Smooth muscle cell (in vitro differentiated cells): ENCODE results near the gene IKZF1. TPM values are rescaled to one million over a fixed set of nuclear protein-coding genes. Genes with fewer than 3 reads are reported as not detected.

Source experiments
- DNase-seq: peaks from one replicate; lab custom pipeline; 2025; ENCODE audit not compliant: unreplicated experiment; lab: John Stamatoyannopoulos, UW
- H2AFZ ChIP-seq: fragments of 200-600 bp; sonication (generic); 2 replicates; pipeline ENCODE4 v1.6.0; 2016; ENCODE audit warnings: antibody characterized with exemption, low read depth, mild to moderate bottlenecking
- H3F3A ChIP-seq: fragments of 200-600 bp; sonication (generic); 2 replicates; pipeline ENCODE4 v1.6.0; 2017; ENCODE audit warnings: antibody characterized with exemption, low read depth
- H3K27ac ChIP-seq: fragments of 200-600 bp; sonication (generic); 2 replicates; pipeline ENCODE4 v1.5.1; 2016; ENCODE audit warnings: low read depth, mild to moderate bottlenecking
- H3K27me3 ChIP-seq: fragments of 200-600 bp; sonication (generic); 2 replicates; pipeline ENCODE4 v1.6.1; 2016; ENCODE audit warnings: low read depth, mild to moderate bottlenecking
- H3K36me3 ChIP-seq: fragments of 200-600 bp; sonication (generic); 2 replicates; pipeline ENCODE4 v1.5.1; 2016; ENCODE audit warnings: low read depth
- H3K4me1 ChIP-seq: fragments of 200-600 bp; sonication (generic); 2 replicates; pipeline ENCODE4 v1.5.1; 2016; ENCODE audit warnings: low read depth
- H3K4me2 ChIP-seq: fragments of 200-600 bp; sonication (generic); 2 replicates; pipeline ENCODE4 v1.6.0; 2016; ENCODE audit warnings: mild to moderate bottlenecking
- H3K4me3 ChIP-seq: fragments of 200-600 bp; sonication (generic); 2 replicates; pipeline ENCODE4 v1.5.1; 2016; ENCODE audit warnings: mild to moderate bottlenecking
- H3K79me2 ChIP-seq: fragments of 200-600 bp; sonication (generic); 2 replicates; pipeline ENCODE4 v1.6.0; 2016; ENCODE audit warnings: low read depth, mild to moderate bottlenecking
- H3K9ac ChIP-seq: fragments of 200-600 bp; sonication (generic); 2 replicates; pipeline ENCODE4 v1.6.0; 2016; ENCODE audit warnings: low read depth
- H3K9me3 ChIP-seq: fragments of 200-600 bp; sonication (generic); replicated peaks from 2 replicates; pipeline ENCODE4 v1.5.1; 2016; ENCODE audit warnings: low read depth
- H4K20me1 ChIP-seq: fragments of 200-600 bp; sonication (generic); 2 replicates; pipeline ENCODE4 v1.6.0; 2016; ENCODE audit warnings: low read depth
- CTCF ChIP-seq: fragments of 200-600 bp; sonication (generic); IDR thresholded peaks from 2 replicates; pipeline ENCODE4 v1.5.1; 2017; ENCODE audit warnings: borderline replicate concordance, mild to moderate bottlenecking, antibody characterized with exemption; ENCODE audit not compliant: insufficient read depth, poor library complexity, severe bottlenecking
- WGBS: methylation state at CpG from one replicate; pipeline ENCODE4 v1.1.7; 2016; ENCODE audit warnings: low lambda C conversion rate; 5-methylcytosine and 5-hydroxymethylcytosine counted together
- polyA plus RNA-seq: library from polyadenylated mRNA; unstranded; fragments of >200 nt; fragmentation: Nextera tagmentation; extraction: Ambion mirVana; gene quantifications from 2 replicates; pipeline ENCODE4 v1.2.1, GENCODE V29; 2016
- total RNA-seq: library from RNA; depleted of rRNA; stranded (reverse); fragments of >200 nt; gene quantifications from 2 replicates; pipeline ENCODE4 v1.2.3, GENCODE V29; 2014

The IKZF1 gene
- total and polyA plus RNA-seq, 2 experiments from 2014 or later, result not detected

- no peaks in the 10 kb centered on the region for H3K79me2 ChIP-seq
- no peak overlapping the region for H3K9ac ChIP-seq
- H3K4me1 ChIP-seq, result peaks cover 8% of the 10 kb centered on the region
- 89% methylated on average over 10 of the region's 10 CpGs for WGBS
- peaks cover 79% of the 10 kb centered on the region for H3K27me3 ChIP-seq
- no peaks in the 10 kb centered on the region for H3F3A ChIP-seq
- H4K20me1 ChIP-seq, result no peaks in the 10 kb centered on the region
- no peak overlapping the region for H3K4me3 ChIP-seq
- TF ChIP-seq CTCF, result no peak
- no peak for DNase-seq
- H3K36me3 ChIP-seq, result no peaks in the 10 kb centered on the region
- no peak overlapping the region for H3K27ac ChIP-seq
- no peak overlapping the region for H2AFZ ChIP-seq
- no peak overlapping the region for H3K4me2 ChIP-seq
- H3K9me3 ChIP-seq, result no peaks in the 10 kb centered on the region
Measured at GRCh38 chr7:50306494-50307367, 2.2 kb downstream of the IKZF1 start.

- no peak for TF ChIP-seq CTCF
- WGBS, result 68% methylated on average over 10 of the region's 10 CpGs
- no peak for DNase-seq
- H4K20me1 ChIP-seq, result no peaks in the 10 kb centered on the region
- H3K36me3 ChIP-seq, result no peaks in the 10 kb centered on the region
- no peaks in the 10 kb centered on the region for H3K9me3 ChIP-seq
- H3K79me2 ChIP-seq, result no peaks in the 10 kb centered on the region
- H3K4me2 ChIP-seq, result no peak overlapping the region
- no peak overlapping the region for H3K4me3 ChIP-seq
- no peak overlapping the region for H3K9ac ChIP-seq
- H2AFZ ChIP-seq, result no peak overlapping the region
- H3K27ac ChIP-seq, result no peak overlapping the region
- no peaks in the 10 kb centered on the region for H3F3A ChIP-seq
- peaks cover 71% of the 10 kb centered on the region for H3K27me3 ChIP-seq
- peaks cover 8% of the 10 kb centered on the region for H3K4me1 ChIP-seq
Measured at GRCh38 chr7:50307368-50308032, 3.0 kb downstream of the IKZF1 start.

- Histone ChIP-seq H3K27me3 (peaks cover 64% of the 10 kb centered on the region), H3K36me3 (no peaks in the 10 kb centered on the region), H3K9me3 (no peaks in the 10 kb centered on the region), H3F3A (no peaks in the 10 kb centered on the region), H3K4me3 (no peak overlapping the region), H3K4me2 (no peak overlapping the region), H4K20me1 (no peaks in the 10 kb centered on the region), H3K9ac (no peak overlapping the region), H3K79me2 (no peaks in the 10 kb centered on the region), H3K27ac (no peak overlapping the region), H2AFZ (no peak overlapping the region), H3K4me1 (peaks cover 8% of the 10 kb centered on the region)
- DNase-seq, result no peak
- 87% methylated on average over 3 of the region's 3 CpGs for WGBS
- TF ChIP-seq CTCF, result no peak
Measured at GRCh38 chr7:50308203-50308531, 3.7 kb downstream of the IKZF1 start.
